GM23338 (cell line): ENCODE data around the gene IRAK2.

ENCODE experiments used
- CREB1 ChIP-seq: fragments of 250-450 bp; sonication (Bioruptor Pico); IDR thresholded peaks from 2 replicates; pipeline ENCODE4 v1.5.0; 2020; ENCODE audit warnings: low read depth, mild to moderate bottlenecking, moderate library complexity
- CTCF ChIP-seq, 2 experiments: fragments of 200-600 bp in 1 of 2; sonication (generic) in 1 of 2; conservative IDR thresholded peaks; 2 replicates each; pipeline versions ENCODE4 v1.5.1 to v1.6.1; 2016 to 2017; ENCODE audit warnings: antibody characterized with exemption in 2 of 2, low read depth in 2 of 2, mild to moderate bottlenecking in 2 of 2, moderate library complexity in 1 of 2
- ETS1 ChIP-seq: IDR thresholded peaks from 2 replicates; pipeline ENCODE4 v1.6.1; 2016; ENCODE audit warnings: antibody characterized with exemption
- EZH2 ChIP-seq: fragments of 200-600 bp; sonication (generic); IDR thresholded peaks from one replicate; pipeline ENCODE4 v1.8.0; 2017; ENCODE audit warnings: antibody characterized with exemption, mild to moderate bottlenecking, low read depth; ENCODE audit not compliant: unreplicated experiment
- EZH2phosphoT487 ChIP-seq: fragments of 200-600 bp; sonication (generic); IDR thresholded peaks from one replicate; pipeline ENCODE4 v1.8.1; 2018; ENCODE audit warnings: antibody characterized with exemption; ENCODE audit not compliant: unreplicated experiment
- JUNB ChIP-seq: IDR thresholded peaks from one replicate; pipeline ENCODE4 v1.6.1; 2016; ENCODE audit warnings: antibody characterized with exemption; ENCODE audit not compliant: unreplicated experiment
- POLR2AphosphoS5 ChIP-seq: IDR thresholded peaks from 2 replicates; pipeline ENCODE4 v1.6.1; 2016; ENCODE audit warnings: antibody characterized with exemption, low read depth
- REST ChIP-seq: IDR thresholded peaks from one replicate; pipeline ENCODE4 v1.6.1; 2018; ENCODE audit warnings: antibody characterized with exemption; ENCODE audit not compliant: unreplicated experiment
- ZNF462 ChIP-seq: fragments of 250-450 bp; sonication (Bioruptor Pico); IDR thresholded peaks from 2 replicates; pipeline ENCODE4 v1.5.0; 2020; ENCODE audit warnings: mild to moderate bottlenecking, moderate library complexity

GRCh38 chr3:10235551-10235950, 70.8 kb downstream of the IRAK2 start:
- TF ChIP-seq EZH2phosphoT487 (no peak), CTCF (conservative IDR thresholded peaks at IDR 0.05; ENCODE audit: low read depth in 2 of 2) (no peak), ZNF462 (CRISPR knock-in tag) (no peak), EZH2 (no peak), JUNB (no peak), POLR2AphosphoS5 (no peak), REST (no peak), ETS1 (no peak), CREB1 (CRISPR knock-in tag) (no peak)
